Neuron (in vitro differentiated cells): ENCODE data around the gene CIB4.

Experiments
- H2AFZ ChIP-seq: one replicate; pipeline ENCODE4 v1.6.1; 2013; ENCODE audit warnings: low read depth, mild to moderate bottlenecking, inconsistent platforms, low read length, moderate library complexity
- H3K27me3 ChIP-seq: one replicate; pipeline ENCODE4 v1.6.1; 2013; ENCODE audit warnings: low read length; ENCODE audit not compliant: insufficient read depth
- H3K36me3 ChIP-seq: one replicate; pipeline ENCODE4 v1.6.1; 2013; ENCODE audit warnings: low read length; ENCODE audit not compliant: insufficient read depth
- H3K4me1 ChIP-seq: one replicate; pipeline ENCODE4 v1.6.1; 2013; ENCODE audit warnings: low read length; ENCODE audit not compliant: insufficient read depth
- H3K4me3 ChIP-seq: 2 replicates; pipeline ENCODE4 v1.5.1; 2013; ENCODE audit warnings: mild to moderate bottlenecking, low read length, moderate library complexity
- H3K9me3 ChIP-seq: one replicate; pipeline ENCODE4 v1.6.1; 2013; ENCODE audit warnings: low read length

CIB4 gene

DNA sequence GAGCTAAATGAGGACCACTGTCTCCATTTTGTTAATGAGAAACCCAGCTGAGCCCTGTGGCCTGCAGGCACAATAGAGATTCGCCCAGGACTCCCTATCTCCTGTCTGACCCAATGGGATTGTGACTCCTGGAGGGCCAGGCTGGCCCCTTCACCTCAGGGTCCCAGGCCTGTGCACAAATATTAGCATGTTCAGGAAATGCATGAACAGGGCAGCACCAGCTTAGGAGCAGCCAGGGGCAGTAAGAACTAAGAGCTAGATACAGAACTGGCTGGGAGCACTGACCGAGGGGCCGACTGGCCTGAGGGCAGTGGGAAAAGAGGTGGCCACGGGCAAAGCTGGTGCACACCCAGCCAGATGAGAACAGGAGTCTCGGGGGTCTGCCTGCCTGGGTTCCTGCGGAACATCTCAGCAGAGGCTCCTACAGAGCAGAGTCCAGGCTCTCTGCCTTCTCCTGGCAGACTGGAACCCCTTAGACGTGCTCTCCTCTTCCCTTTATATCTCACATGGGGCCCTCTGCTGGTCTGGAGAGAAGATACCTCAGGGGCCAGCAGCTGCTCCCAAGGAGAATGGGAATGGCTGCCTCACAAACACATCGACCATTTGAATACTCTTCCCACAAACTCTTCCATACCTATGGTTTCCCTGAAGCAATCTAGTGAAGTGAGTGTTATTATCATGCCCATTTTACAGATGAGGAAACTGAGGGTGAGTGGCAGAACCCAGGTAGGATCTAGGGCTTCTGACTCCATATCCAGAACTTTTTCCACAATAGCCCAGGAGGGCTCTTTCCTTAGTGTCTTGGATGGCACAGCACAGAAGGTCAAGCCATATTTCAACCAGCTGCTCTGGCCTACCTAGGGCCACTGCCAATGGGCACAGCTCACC is 85.7 kb downstream of the CIB4 start:
- H3K27me3 ChIP-seq = peaks cover 25% of the 10 kb centered on the region
- no peaks in the 10 kb centered on the region for H3K36me3 ChIP-seq
- H2AFZ ChIP-seq = no peak overlapping the region
- H3K4me3 ChIP-seq = no peak overlapping the region
- H3K4me1 ChIP-seq = peaks cover 9% of the 10 kb centered on the region
- H3K9me3 ChIP-seq = no peaks in the 10 kb centered on the region

GRCh38 chr2:26552641-26553374 is 88.4 kb downstream of the CIB4 start:
- Histone ChIP-seq H3K27me3 (peaks cover 9% of the 10 kb centered on the region), H3K9me3 (no peaks in the 10 kb centered on the region), H3K4me1 (no peaks in the 10 kb centered on the region), H3K36me3 (no peaks in the 10 kb centered on the region), H2AFZ (no peak overlapping the region), H3K4me3 (no peak overlapping the region)

- Histone ChIP-seq H3K9me3 (no peaks in the 10 kb centered on the region), H3K27me3 (no peaks in the 10 kb centered on the region), H3K4me3 (no peak overlapping the region), H2AFZ (no peak overlapping the region), H3K4me1 (no peaks in the 10 kb centered on the region), H3K36me3 (no peaks in the 10 kb centered on the region)
Observed at GRCh38 chr2:26550276-26551015, 90.7 kb downstream of the CIB4 start.

DNA sequence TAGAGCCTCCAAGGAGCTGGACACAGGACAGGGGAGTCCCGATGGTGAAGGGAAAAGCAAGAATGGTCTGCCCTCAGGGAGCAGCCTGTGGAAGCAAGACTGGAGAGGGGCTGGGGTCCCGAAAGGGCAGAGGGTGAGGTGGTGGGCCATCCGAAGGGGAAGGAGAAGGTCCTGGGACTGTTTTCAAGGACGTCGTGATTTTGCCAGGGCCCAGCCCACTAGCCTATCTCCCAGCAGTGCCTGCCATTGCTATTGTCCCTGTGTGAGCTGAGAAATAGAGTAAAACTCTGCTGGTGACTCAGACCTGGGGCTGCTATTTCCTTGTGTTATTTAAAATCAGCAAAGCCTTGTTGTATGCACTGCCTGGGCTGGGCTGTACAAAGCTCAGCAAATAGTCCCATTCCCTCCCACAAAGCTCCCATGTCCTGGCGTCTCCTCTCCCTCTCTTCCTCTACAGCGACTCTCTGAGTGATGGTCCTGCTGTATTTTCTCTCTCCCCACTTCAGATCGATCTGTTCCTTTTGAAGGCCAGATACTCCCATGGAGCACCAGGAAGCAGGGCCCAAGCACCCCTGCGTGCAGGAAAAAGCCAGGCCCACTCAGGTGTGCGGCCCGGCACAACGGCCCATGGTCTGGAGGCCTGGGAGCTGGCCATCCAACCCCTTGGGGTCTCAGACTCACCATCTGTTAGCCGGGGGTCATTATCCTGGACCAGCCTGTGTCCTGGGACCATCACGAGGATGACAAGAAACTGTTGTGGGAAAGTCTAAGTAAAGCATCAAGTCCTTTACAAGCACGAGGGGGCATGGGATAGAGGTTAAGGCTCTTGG is 98.3 kb downstream of the CIB4 start:
- Histone ChIP-seq H3K9me3 (no peaks in the 10 kb centered on the region), H3K4me3 (no peak overlapping the region), H3K4me1 (peaks cover 15% of the 10 kb centered on the region), H3K36me3 (no peaks in the 10 kb centered on the region), H3K27me3 (no peaks in the 10 kb centered on the region), H2AFZ (no peak overlapping the region)

DNA sequence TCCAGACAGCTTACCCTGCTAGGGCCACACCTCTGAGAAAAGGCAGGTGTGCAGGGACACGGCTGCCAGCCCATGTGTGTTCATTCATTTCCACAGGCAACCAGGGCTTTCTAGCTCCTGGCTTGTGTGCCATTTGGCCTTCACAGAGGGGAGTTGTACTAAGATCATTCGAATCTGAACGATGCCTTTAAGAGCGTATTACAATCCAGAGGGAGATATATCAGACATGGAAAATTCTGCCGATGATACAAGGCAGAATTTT is 99.0 kb downstream of the CIB4 start:
- Histone ChIP-seq H3K27me3 (no peaks in the 10 kb centered on the region), H3K9me3 (no peaks in the 10 kb centered on the region), H3K4me3 (no peak overlapping the region), H2AFZ (no peak overlapping the region), H3K36me3 (no peaks in the 10 kb centered on the region), H3K4me1 (peaks cover 15% of the 10 kb centered on the region)

DNA sequence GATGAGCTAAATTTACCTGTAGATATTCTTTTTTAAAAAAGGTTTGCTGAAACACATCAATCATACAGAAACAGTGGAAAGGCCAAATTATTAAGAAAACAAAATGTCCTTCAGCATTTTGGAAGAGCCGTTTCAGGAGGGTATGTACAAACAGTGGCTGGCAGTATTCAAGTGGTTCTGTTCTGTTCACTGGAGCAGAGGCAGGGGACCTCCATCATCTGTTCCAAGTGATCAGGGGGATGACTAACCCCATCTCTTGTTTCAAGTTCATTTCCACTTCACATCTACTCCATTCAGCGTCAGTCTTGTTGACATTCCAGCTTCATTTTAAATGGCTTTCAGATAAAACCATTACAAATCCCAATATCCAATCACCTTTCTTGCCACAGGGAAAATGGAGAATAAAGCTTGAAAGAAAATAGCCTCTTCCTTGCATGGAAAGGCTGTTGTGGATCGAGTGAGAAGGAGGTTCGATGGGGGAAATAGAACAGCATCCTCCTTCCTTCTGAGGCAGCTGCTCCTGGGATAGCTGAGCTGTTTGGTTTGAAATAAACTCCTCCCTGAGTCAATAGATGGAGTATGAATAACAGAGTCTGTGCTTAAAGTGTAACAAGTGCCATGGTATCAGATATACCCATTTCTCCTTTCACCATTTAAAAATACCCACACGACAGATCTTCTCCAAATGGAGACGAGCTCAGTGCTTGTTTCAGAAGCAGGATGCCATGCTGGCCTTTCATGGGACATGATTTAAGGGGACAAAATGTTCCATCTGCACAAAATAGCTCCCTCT is 99.6 kb downstream of the CIB4 start:
- H3K36me3 ChIP-seq = no peaks in the 10 kb centered on the region
- no peak overlapping the region for H3K4me3 ChIP-seq
- H3K4me1 ChIP-seq = peaks cover 15% of the 10 kb centered on the region
- no peak overlapping the region for H2AFZ ChIP-seq
- H3K27me3 ChIP-seq = no peaks in the 10 kb centered on the region
- H3K9me3 ChIP-seq = no peaks in the 10 kb centered on the region

- no peaks in the 10 kb centered on the region for H3K9me3 ChIP-seq
- H3K4me1 ChIP-seq = peaks cover 15% of the 10 kb centered on the region
- H3K27me3 ChIP-seq = no peaks in the 10 kb centered on the region
- H3K4me3 ChIP-seq = no peak overlapping the region
- H2AFZ ChIP-seq = no peak overlapping the region
- no peaks in the 10 kb centered on the region for H3K36me3 ChIP-seq
Observed at GRCh38 chr2:26540961-26541360, 100.2 kb downstream of the CIB4 start.

DNA sequence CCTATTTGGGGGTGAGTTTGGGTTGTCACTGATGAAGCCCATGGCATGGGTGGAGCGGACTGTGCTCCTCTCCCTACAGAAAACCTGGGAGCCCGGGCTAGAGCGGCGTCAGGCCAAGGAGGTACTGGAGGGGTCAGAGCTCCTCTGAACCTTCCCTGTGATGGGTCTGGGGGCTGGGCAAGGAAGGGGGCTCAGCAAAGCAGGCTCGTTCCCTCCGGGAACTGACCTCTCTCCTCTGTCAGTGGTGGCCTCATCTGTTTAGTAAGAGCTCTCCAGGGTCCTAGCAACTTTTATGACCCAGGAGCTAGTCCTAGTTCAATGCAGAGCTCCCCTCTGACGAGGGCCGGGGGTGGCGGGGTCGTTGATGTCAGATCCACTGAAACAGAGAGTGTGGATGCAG is 100.9 kb downstream of the CIB4 start:
- H3K27me3 ChIP-seq = no peaks in the 10 kb centered on the region
- H3K4me1 ChIP-seq = peaks cover 15% of the 10 kb centered on the region
- no peaks in the 10 kb centered on the region for H3K36me3 ChIP-seq
- H2AFZ ChIP-seq = no peak overlapping the region
- H3K4me3 ChIP-seq = no peak overlapping the region
- H3K9me3 ChIP-seq = no peaks in the 10 kb centered on the region

- Histone ChIP-seq H2AFZ (no peak overlapping the region), H3K9me3 (no peaks in the 10 kb centered on the region), H3K27me3 (no peaks in the 10 kb centered on the region), H3K4me1 (peaks cover 15% of the 10 kb centered on the region), H3K4me3 (no peak overlapping the region), H3K36me3 (no peaks in the 10 kb centered on the region)
Observed at GRCh38 chr2:26537826-26538475, 103.2 kb downstream of the CIB4 start.

DNA sequence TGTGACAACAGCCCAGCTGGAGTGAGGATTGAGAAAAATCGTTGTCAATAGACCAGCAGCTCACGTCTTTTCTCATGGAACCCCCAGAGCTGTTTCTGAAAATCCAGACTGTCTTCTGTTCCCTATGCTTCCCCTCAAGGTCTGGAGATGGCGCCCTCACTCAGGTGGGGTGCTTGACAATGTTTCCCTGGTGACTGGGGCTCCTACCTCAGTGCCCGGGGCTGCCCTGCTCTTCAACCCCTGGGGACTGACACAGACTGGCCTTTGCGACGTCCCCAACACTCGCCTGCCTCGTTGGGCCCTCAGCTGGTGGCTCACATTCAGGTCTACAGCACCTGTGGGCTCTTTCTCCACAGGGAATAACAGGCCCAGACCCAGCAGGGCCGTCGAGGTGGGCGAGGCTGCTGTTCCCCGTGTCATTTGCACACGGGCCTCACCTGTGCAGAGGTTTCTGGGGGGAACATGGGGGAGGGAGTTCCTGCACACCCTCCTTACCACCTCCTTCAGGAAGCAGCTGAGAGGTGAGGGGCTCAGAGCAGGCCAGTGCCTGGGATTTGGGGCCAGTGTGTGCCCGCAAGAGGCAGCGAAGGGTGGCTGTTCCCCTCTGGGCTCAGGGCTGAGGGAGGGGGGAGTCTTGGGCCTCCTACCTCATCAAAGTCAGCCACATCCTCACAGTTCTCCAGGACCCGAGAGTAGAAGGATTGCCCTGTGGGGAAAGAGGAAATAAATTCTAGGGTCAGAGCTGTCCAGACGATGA is 103.9 kb downstream of the CIB4 start:
- no peak overlapping the region for H3K4me3 ChIP-seq
- peaks cover 15% of the 10 kb centered on the region for H3K4me1 ChIP-seq
- no peaks in the 10 kb centered on the region for H3K9me3 ChIP-seq
- no peaks in the 10 kb centered on the region for H3K36me3 ChIP-seq
- H3K27me3 ChIP-seq = no peaks in the 10 kb centered on the region
- H2AFZ ChIP-seq = no peak overlapping the region

GRCh38 chr2:26536371-26537068 is 104.6 kb downstream of the CIB4 start:
- peaks cover 12% of the 10 kb centered on the region for H3K4me1 ChIP-seq
- no peaks in the 10 kb centered on the region for H3K36me3 ChIP-seq
- H2AFZ ChIP-seq = no peak overlapping the region
- H3K4me3 ChIP-seq = no peak overlapping the region
- H3K9me3 ChIP-seq = no peaks in the 10 kb centered on the region
- no peaks in the 10 kb centered on the region for H3K27me3 ChIP-seq
